HG02623 (cell line): ENCODE data around the gene CCBE1.
"Not testable (repeated sequence)": the region's sequence is repeated elsewhere in the genome, so short reads cannot be mapped to it uniquely, and the experiment has no call there.

Source experiments
- ATAC-seq: cut with Tn5 transposase; IDR thresholded peaks from one replicate; pipeline ENCODE4 v1.9.1; 2021; ENCODE audit warnings: moderate library complexity; ENCODE audit not compliant: unreplicated experiment

The CCBE1 gene

DNA sequence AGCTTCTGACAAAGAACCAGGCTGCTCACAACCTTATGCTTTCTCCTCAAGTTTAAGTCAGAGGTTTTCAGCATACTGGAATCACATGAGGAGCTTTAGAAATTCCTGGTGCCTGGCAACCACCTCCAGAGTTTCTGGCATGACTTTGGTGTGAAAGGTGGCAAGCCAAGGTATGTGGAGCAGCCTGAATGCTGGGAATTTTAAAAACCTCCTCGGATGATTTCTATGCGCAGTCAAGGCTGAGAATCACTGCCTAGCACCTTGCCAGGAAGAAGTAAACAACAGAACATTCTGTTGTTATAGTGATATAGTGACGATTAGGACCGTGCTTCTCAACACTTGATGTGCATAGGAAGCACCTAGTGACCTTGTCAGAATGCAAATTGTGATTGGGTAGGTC lies 11.7 kb downstream of the CCBE1 start:
- ATAC-seq: no peak

DNA sequence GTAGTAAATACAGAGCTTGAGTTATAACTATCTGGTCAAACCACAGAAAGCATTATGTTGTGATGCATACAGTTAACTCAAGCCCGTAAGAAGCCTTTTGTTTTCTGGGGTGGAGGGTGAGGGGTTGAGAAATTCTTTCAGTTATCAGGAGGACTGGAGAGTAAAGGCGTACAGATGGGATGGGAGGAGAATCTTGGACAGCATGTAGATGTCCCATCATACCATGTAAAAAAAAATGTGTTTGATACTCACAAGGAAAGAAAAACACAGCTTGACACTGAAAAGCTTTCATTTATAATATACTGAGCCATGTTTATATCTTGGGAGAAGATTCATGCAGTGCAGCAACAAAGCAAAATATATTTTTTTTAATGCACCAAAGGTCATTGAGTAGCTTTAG lies 12.4 kb downstream of the CCBE1 start:
- no peak for ATAC-seq

DNA sequence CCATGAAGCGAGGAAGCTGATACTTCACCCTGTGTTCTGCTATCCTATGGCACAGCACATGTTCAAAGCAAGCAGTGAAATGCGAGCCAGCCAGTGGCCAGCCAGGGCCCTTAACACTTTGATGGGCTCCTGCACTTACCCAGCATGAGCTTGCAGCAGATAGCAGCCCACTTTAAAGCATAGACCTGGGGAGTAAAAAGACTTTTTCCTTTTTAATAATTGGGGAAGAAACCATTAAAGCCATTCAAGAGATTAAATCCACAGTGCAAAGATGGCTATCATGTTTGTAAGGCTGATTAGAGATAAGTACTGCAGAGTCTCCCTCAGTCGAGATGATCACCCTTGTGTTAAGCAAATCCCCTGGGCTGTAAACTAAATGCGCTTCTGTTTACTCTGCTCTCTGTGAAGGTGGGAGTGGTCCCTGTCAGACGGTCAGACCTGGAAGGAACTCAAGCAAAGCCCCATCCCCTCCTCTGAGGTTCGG lies 15.7 kb downstream of the CCBE1 start:
- ATAC-seq: no peak

DNA sequence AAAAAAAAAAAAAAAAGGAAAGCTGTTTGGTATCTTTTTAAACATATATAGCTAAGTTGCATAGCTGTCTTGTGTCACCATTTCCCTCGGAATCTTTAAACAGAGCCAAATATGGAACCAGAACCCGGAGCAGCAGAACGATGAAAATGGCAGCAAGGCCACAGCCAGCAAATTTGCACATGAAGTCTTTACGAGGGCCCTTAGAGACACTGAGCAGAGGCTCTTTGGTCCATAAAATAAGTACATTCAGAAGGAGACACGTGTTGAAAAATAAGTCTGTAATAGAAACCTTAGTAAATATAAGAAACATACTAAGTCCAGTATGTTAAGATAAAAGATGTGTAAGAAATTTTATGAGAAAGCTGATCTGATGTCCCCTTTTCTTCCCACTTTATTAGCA lies 16.2 kb downstream of the CCBE1 start:
- no peak for ATAC-seq

DNA sequence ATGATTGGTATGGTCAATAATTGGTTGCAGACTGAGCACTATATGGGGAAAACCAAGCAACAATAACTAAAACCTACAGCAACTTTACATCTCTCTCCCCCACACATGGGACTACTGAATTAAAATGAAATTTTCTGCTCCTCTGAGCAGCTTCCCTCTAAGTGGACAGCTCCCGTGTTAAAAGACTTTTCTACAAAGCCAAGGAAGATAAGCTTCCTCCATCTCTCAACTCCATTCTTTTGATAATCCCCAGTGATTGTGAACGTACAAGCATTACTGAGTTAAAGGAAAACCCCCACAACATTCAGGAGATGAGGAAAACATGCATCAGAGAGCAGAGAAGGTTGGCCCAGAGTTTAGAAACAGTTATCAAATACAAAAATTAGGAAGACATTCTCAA lies 21.9 kb downstream of the CCBE1 start:
- ATAC-seq: no peak

DNA sequence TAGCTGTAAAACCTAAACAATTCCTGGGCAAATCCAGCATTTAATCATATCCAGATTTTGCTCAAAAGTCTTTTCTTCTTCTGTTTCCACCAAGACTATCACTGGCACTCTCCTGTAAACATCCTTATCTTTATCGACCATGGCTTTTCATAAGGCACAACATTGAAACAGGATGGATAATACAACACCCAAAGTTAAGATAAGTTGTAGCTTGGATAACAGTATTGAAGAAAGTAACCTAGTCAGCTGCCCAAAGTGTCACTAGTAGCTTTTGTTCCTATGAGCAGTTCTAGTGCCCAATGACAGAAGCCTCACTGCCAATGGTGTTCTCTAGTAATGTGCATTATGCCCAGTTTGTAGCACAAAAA lies 22.3 kb downstream of the CCBE1 start:
- ATAC-seq: no peak

DNA sequence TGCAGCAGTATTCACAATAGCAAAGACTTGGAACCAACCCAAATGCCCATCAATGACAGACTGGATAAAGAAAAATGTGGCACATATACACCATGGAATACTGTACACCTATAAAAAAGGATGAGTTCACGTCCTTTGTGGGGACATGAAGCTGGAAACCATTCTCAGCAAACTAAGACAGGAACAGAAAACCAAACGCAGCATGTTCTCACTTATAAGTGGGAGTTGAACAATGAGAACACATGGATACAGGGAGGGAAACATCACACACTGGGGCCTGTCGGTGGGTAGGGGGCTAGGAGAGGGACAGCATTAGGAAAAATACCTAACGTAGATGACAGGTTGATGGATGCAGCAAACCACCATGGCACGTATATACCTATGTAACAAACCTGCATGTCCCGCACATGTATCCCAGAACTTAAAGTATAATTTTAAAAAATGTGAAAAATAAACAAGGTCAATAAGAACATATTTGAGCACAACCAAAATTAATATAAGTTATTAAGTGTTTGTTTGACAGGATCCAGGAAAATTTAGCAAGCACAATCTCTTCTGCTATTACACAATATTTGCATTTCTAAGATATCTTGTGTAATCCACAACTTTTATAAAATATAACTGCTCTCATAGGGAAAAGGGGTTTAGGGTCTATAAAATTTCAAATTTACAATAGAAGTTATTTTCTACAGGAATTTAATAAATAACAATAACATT lies 22.9 kb downstream of the CCBE1 start:
- no peak for ATAC-seq

DNA sequence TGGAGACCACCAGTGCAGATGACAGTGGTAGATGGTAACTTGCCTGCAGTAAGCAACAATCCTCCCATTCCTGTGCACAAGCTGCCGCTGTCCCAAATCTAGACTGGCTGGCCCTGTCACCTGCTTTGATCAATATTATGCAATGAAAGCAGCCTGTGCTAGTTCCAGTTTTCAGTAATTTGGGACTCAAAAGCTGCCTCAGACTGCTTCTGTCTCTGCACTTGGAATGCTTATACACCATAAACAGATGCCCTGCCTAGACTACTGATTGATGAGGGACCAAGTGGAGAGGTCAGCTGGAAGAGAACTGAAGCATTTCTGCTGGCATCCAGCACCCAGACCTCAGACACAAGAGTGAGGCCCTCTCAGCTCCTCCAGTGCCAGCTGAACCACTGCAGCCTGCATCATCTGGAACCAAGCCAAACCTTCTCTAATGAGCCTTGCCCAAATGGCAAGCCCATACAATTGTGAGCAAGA lies 24.9 kb downstream of the CCBE1 start:
- no peak for ATAC-seq

DNA sequence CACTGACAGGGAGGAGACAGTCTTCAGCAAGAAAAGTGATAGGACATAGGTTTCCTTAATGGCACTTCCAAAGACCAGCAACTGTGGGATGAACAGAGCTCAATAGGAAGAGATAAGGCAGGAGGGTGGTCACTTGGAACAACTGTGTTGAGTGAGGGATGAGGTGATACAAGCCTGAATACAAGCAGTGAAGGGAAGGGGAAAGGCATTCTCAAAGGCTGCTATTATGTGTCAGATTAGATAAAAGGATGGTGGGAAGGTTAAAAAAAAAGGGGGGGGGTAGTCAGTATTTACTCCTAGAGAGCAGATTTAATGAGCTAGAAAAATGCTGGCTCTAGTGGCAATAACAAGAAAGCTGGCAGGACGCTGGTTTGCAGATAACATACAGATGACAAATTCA lies 25.7 kb downstream of the CCBE1 start:
- no peak for ATAC-seq

DNA sequence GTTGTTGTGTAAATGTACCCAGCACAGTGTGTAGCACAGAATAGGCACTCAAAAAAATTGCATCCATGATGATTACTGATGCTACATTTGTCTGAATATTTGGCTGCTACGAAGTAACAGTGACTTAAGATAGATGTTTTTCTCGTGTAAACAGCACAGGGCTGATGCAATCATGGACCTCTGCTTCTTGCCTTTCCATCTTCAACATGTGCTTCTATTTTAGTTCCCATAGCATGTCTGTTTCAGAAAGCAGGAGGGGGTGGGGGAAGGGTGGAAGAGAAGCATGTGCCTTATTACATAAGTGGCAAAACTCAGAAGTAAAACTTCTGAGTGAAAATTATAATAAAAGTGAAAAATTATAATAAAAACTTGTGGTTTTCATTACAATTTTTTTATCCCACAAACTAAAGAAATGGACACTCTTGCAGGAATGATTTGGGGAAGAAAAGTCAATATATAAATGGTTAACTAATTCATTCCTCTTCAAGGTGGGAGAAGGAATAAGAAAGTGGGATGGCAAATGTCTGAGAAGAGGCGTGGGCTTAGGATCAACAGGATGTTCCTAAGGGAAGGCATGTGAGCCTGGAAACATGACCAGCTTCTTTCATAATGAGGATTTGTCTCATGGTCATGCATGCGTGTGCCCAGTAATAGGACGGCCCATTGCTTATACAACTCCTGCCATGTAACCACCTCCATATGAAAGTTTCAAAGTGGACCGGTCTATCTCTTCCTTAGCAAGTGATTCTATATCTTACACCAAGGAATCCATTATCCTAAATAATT lies 27.2 kb downstream of the CCBE1 start:
- ATAC-seq: no peak

DNA sequence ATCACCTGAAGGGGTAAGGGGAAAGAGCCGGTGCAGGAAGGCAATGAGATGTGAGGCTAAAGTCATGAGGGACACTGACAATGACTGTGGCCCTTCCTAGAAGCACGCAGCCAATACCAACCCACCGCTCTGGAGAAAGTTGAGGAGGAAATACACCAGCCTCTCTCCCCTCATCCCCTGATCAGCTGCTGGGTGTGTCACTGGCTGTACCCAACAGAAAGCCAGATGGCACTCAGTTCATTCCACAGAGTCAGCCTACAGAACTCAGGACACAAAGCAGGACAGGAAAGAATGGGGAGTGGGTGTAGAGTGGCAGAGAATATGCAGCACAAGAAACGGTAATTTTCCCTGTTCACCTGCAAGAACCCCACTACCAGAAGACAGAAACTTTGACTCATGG lies 29.7 kb downstream of the CCBE1 start:
- no peak for ATAC-seq

DNA sequence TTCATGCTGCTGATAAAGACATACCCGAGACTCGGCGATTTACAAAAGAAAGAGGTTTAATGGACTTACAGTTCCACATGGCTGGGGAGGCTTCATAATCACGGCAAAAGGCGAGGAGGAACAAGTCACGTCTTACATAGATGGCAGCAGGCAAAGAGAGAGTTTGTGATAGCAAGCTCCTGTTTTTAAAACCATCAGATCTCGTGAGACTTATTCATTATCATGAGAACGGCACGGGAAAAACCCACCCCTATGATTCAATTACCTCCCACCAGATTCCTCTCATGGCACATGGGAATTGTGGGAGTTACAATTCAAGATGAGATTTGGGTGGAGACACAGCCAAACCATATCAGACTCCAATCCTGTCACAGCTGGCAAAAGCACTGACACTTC lies 31.2 kb downstream of the CCBE1 start:
- ATAC-seq: not testable (repeated sequence)

DNA sequence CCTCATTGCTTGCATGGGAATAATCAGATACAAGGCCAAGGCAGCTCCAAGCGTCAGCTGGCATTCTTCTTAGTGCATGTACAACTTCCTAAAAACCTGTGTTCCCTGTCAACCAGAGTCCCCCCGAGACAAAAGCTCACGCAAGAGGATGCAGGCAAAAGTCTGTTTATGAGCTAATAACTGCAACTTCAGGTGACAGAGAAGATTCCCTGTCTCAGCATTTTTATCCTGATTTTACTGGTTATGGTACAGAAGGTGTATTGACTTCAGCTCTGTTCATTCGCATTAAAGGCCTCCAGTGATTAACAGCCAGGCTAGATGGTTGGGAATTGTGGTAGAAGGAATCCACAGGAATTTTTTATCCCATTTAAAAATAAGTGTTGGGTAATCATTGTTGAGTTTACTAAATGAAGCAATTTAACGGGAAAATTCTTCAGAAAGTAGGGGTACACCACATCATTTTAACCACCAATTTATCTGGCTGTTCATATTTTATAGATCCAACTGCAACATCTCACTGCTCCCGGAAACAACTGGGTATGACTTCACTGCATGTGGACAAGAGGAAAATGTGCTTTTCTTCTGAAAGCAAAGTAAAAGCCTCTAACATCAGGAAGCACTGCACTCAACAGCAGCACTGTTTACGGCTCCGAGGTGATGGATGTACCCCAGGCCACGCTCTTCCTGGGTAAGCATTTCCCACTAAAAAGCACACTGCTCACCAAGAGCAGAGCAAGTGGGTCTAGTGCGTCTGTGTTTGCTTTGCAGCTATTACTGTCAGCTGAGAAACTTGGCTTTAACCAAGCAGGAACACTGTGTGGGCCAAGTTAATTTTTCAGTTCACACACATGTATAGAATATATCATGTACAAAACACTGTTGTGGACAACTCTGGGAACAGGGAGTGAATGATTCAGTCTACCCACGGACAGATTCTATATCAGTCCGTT lies 31.9 kb downstream of the CCBE1 start:
- no peak for ATAC-seq

DNA sequence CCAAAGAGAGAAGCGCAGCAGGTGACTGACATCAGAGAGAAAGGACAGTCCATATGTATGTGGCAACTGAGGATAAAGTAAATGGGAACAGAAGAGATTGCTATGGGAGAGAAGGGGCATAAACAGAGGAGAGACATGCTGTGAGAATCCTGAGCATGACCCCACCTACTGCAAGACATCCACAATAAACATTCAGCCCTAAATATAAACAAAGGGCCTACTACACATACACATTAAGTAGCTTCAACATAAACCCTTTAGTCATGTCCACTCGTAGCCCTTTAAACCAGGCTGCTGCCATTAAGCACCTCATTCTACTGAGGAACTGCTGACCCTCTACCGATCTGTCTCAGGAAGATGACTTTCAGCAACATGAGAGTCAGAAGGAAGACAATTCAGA lies 32.9 kb downstream of the CCBE1 start:
- no peak for ATAC-seq

DNA sequence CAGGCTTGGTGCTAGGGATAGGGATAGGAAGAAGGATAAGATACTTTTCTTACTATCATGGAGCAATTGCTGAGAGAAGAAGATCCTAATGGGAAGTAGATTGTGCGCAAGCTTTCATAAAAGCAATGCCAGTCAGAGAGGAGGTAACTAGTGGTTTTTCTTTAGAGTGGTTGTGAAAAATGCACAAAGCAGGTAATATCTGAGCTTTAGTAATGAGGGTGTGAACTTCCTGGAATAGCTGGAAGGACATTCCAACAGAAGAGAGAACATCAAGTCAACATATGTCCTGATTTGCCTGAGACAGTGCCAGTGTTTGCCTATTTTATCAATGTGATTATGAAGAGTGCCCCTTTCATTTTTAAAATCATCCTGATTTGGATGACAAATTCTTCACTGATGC lies 34.1 kb downstream of the CCBE1 start:
- no peak for ATAC-seq

DNA sequence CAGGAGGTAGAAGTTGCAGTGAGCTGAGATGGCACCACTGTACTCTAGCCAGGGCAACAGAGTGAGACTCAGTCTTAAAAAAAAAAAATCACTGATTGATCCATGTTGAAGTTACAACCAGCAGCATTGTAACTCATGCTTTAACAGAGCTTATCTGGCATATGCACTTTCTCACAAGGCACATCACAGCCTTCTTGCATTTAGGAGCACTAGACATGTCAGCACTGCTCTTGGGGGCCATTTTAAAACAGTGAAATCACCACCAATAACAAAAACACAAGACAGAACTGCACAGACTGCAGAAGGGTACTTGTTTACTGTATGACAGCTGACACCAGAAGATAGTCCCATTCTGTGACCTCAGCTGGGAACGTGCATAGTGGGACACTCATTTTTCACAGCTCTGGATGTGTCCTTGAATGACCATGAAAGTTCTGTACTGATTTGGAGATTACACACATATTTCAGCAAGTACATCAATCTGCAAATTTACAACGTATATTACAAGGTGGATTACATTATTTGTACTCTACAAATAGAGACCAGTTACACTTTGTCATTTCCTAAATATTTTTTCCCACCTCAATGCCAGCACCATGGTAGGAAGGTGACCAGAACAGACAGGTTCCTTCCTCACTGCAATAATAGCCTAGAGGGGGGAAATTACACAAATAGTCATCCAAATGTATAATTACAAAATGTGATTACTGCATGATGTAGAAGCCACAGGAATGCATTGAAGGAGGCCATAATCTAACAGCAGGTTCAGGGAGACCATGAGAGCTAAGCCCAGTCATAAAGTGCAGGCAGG lies 35.1 kb downstream of the CCBE1 start:
- ATAC-seq: no peak

DNA sequence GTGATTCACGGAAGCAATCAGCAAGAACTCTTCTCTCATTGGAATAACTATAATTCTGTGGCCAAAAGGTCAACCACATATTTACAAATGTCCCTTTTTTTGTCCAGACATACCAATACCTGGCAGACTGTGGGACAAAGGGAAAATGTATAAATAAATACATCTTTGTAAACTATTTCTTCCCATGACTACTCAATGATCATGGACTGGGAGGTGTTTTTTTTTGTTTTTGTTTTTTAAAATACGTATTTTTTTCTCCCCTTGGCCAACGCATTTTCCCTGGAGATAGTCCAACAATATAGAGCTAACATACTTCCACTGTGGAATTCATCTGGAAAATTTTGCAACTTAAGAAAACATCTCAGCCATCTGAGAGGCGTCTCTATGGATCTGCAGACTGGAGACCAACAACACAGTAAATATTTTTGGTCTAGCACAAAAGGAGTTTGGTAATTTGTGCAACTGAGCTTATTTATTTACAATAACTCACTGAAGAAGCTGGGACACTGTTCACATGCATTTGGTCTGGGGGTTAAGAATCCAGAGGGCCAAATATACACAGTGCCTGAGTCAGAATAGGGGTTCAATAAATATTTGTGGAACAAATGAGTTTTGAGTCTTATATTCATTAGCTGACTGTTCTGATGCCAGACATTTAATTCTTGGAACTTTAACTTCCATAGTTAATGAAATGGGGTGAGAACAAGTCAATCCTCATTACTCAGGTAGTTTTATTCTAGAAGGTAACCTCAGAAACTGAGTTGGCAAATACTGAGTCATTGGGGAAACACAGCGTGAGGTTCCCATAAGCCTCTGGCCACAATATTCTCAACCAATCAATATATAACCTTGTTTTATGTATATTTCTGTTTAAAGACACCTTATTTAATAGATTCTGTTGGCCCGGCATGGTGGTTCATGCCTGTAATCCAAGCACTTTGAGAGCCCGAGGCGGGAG lies 36.2 kb downstream of the CCBE1 start:
- ATAC-seq: no peak

DNA sequence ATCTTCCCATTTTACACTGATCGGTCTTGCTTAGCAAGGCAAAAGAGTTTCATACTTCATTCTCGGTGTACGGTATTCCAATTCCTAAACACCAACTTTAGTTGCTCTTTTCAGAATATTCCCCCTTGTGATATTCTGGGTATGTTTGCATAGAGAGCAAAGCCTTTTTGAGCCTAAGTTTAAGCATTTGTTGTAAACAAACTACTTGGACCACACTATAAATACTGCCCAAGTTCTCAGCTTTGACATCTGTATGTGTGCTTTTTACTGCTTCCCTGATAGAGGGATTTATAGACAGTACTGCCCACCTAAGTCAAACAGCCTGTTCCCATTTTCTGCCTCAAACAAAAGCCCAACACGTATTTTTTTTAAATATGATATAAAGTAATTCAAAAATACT lies 36.9 kb downstream of the CCBE1 start:
- no peak for ATAC-seq

DNA sequence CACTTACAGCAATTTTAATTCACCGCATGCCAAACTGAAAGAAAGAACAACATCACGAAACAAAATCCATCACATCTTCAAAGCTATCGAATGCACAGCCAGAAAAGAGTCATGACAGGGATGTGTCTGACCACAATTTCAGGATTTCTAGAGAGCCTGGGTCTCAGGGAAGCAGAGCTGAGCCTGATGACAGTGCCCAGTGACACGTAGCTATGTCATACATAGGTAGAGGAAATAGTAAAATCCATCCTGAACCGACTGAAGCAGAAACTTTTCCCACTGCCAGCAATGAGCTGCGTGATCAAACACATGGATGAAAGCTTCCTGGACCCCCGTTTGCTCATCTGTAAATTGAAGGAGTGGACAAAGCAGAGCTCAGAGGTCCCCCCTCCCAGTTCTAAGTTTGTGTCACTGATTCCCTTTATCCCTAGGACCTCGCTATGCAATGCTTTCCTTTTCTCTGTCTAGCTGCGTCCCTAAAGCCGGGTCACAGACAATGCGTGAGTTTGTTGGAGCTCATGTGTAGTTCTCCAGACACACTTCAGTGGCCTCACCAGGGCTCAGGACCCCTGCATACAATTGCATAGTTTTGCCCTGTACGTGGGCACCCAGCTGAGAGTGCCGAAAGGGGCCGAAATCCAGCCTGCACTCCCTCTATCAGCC lies 37.6 kb downstream of the CCBE1 start:
- ATAC-seq: no peak
